ENCODE data around the gene GPR55.

GPR55 gene

GRCh38 chr2:230906471-230907230, 18.4 kb downstream of the GPR55 start:
- Histone ChIP-seq H3K4me3 (IDR thresholded peaks at IDR 0.05; ENCODE audit: insufficient read depth, low read depth, low read length) (no peak overlapping the region), H3K27me3 (ENCODE audit: insufficient read depth, low read depth) (no peaks in the 10 kb centered on the region), H3K4me1 (ENCODE audit: low read depth, poor library complexity, severe bottlenecking) (peaks cover 30% of the 10 kb centered on the region), H4K20me1 (ENCODE audit: insufficient read depth) (no peaks in the 10 kb centered on the region), H3K36me3 (ENCODE audit: insufficient read depth) (no peaks in the 10 kb centered on the region), H3K4me2 (no peak overlapping the region), H3K9ac (no peak overlapping the region), H3K27ac (no peak overlapping the region), H2AFZ (ENCODE audit: low read depth) (no peak overlapping the region), H3K79me2 (ENCODE audit: insufficient read depth, low read depth) (no peaks in the 10 kb centered on the region)
- TF ChIP-seq CTCF (conservative IDR thresholded peaks at IDR 0.05; ENCODE audit: low read depth, low read length): no peak

- H3K36me3 ChIP-seq (ENCODE audit: insufficient read depth): no peaks in the 10 kb centered on the region
- H2AFZ ChIP-seq (ENCODE audit: low read depth): no peak overlapping the region
- H3K4me2 ChIP-seq: no peak overlapping the region
- H3K79me2 ChIP-seq (ENCODE audit: insufficient read depth, low read depth): no peaks in the 10 kb centered on the region
- no peak overlapping the region for H3K9ac ChIP-seq
- TF ChIP-seq CTCF (conservative IDR thresholded peaks at IDR 0.05; ENCODE audit: low read depth, low read length): no peak
- H3K4me3 ChIP-seq (IDR thresholded peaks at IDR 0.05; ENCODE audit: insufficient read depth, low read depth, low read length): no peak overlapping the region
- no peaks in the 10 kb centered on the region for H4K20me1 ChIP-seq (ENCODE audit: insufficient read depth)
- no peak overlapping the region for H3K27ac ChIP-seq
- H3K4me1 ChIP-seq (ENCODE audit: low read depth, poor library complexity, severe bottlenecking): peaks cover 38% of the 10 kb centered on the region
- H3K27me3 ChIP-seq (ENCODE audit: insufficient read depth, low read depth): no peaks in the 10 kb centered on the region
Observed at GRCh38 chr2:230905448-230906421, 19.3 kb downstream of the GPR55 start.

GRCh38 chr2:230904856-230905447, 20.1 kb downstream of the GPR55 start:
- Histone ChIP-seq H3K27ac (no peak overlapping the region), H3K4me2 (no peak overlapping the region), H4K20me1 (ENCODE audit: insufficient read depth) (no peaks in the 10 kb centered on the region), H3K27me3 (ENCODE audit: insufficient read depth, low read depth) (no peaks in the 10 kb centered on the region), H3K9ac (no peak overlapping the region), H3K36me3 (ENCODE audit: insufficient read depth) (no peaks in the 10 kb centered on the region), H2AFZ (ENCODE audit: low read depth) (no peak overlapping the region), H3K4me1 (ENCODE audit: low read depth, poor library complexity, severe bottlenecking) (peaks cover 42% of the 10 kb centered on the region), H3K79me2 (ENCODE audit: insufficient read depth, low read depth) (no peaks in the 10 kb centered on the region), H3K4me3 (IDR thresholded peaks at IDR 0.05; ENCODE audit: insufficient read depth, low read depth, low read length) (no peak overlapping the region)
- no peak for TF ChIP-seq CTCF (conservative IDR thresholded peaks at IDR 0.05; ENCODE audit: low read depth, low read length)

GRCh38 chr2:230903231-230904150, 21.6 kb downstream of the GPR55 start:
- Histone ChIP-seq H4K20me1 (ENCODE audit: insufficient read depth) (no peaks in the 10 kb centered on the region), H3K4me3 (IDR thresholded peaks at IDR 0.05; ENCODE audit: insufficient read depth, low read depth, low read length) (no peak overlapping the region), H3K4me2 (peak overlapping the region; percentile 6), H3K36me3 (ENCODE audit: insufficient read depth) (no peaks in the 10 kb centered on the region), H2AFZ (ENCODE audit: low read depth) (no peak overlapping the region), H3K79me2 (ENCODE audit: insufficient read depth, low read depth) (no peaks in the 10 kb centered on the region), H3K4me1 (ENCODE audit: low read depth, poor library complexity, severe bottlenecking) (peaks cover 49% of the 10 kb centered on the region), H3K9ac (no peak overlapping the region; the same call in 1 of the 2 replicates), H3K27me3 (ENCODE audit: insufficient read depth, low read depth) (no peaks in the 10 kb centered on the region), H3K27ac (no peak overlapping the region)
- TF ChIP-seq CTCF (conservative IDR thresholded peaks at IDR 0.05; ENCODE audit: low read depth, low read length): no peak

All from KMS-11 (cell line).